Measurements from ENCODE around the gene PLCB1. TPM values are rescaled to one million over a fixed set of nuclear protein-coding genes. Genes with fewer than 3 reads are reported as not detected.

Gene PLCB1
- total RNA-seq, 2 donors from 2014 or later = 12.3 to 13.4 TPM

DNA sequence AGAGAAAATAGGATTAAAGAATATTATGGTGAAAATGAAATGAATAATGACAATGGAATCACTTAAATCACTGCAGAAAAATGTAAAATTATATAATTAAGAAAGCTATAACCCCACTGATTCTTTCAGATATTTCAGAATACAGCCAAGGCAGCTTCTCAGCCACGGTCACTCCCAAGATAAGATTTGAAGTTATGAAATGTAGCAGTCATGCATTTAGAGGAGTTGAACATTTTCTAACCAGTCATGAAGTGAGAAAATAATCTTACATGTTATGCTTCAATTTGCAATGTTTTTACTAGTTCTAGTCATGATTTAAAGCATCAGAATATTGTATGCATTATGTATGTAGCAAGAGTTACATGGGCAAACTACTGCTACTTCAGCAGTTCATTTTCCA is 13.3 kb upstream of the PLCB1 start:
- Mint-ChIP-seq H3K9me3 (no peaks in the 10 kb centered on the region), H3K4me1 (ENCODE audit: low read depth in 2 of 2) (no peaks in the 10 kb centered on the region), H3K4me3 (no peak overlapping the region), H3K27ac (no peak overlapping the region), H3K36me3 (no peaks in the 10 kb centered on the region), H3K27me3 (peaks cover 23 to 33% of the 10 kb centered on the region in 2 donors)
- ATAC-seq (no peak), DNase-seq (ENCODE audit: low spot score) (no peak)

DNA sequence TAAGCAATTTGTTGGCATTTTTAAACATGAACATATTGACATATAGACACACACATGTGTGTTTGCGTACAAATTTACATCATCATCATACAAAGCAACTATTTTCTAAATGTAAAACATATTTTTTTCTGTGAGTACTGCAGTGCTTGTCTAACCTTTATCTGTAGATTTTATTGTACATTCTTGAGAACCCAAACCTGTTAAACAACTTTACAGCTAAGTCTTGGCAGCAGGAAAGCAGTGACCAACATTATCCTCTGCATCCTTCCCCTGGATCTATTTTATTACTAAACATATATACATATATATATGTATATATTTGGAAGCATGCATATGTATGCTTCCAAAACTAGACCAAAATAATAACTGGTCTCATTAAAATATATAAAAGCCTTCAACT is 10.4 kb upstream of the PLCB1 start:
- Mint-ChIP-seq H3K9me3 (no peaks in the 10 kb centered on the region), H3K27me3 (peaks cover 17 to 42% of the 10 kb centered on the region in 2 donors), H3K4me1 (ENCODE audit: low read depth in 2 of 2) (no peaks in the 10 kb centered on the region), H3K36me3 (no peaks in the 10 kb centered on the region), H3K4me3 (no peak overlapping the region), H3K27ac (no peak overlapping the region)
- ATAC-seq (no peak), DNase-seq (ENCODE audit: low spot score) (no peak)

DNA sequence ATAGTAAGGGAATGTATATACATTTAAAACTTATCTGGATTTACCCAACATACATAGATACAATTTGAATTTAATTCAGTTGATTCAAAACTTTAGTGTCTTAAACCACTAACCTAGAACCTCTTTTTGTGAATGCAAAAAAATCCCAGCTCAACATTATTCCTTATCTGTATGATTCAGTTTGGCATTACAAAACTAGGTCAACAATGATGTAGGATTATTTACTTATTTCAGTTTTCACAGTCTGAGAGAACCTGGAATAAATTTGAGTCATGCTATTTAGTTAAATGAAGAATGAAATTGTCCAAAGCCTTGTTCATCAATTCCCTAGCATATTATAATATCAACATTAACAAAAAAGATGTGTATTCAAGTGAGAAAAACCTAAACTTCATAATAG is 7.4 kb upstream of the PLCB1 start:
- DNase-seq (ENCODE audit: low spot score) (no peak), ATAC-seq (no peak)
- H3K4me1 Mint-ChIP-seq (ENCODE audit: low read depth in 2 of 2) = no peaks in the 10 kb centered on the region
- H3K27ac Mint-ChIP-seq = no peak overlapping the region
- no peaks in the 10 kb centered on the region for H3K9me3 Mint-ChIP-seq
- peaks cover 22 to 50% of the 10 kb centered on the region in 2 donors for H3K27me3 Mint-ChIP-seq
- H3K36me3 Mint-ChIP-seq = no peaks in the 10 kb centered on the region
- no peak overlapping the region for H3K4me3 Mint-ChIP-seq

DNA sequence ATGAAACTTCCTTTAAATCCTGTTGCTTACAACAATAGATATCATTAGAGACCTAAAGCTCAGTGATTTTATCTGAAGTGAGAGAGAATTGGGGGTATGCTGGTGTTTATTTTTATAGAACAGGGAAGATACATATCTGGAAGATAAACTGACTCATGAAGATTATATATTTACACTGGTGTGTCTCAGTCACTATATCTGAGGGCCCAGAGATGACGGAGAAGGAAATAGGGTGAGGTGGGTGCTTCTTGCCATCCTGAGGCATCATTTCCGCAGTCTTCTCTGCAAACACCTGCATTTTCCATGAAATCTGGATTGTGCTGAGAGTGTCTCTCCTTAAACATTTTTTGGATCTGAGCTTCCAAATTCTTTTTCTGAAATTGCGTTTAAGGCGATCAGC is 5.9 kb upstream of the PLCB1 start:
- Mint-ChIP-seq H3K4me3 (no peak overlapping the region), H3K27ac (no peak overlapping the region), H3K27me3 (peaks cover 13 to 41% of the 10 kb centered on the region in 2 donors), H3K9me3 (no peaks in the 10 kb centered on the region), H3K36me3 (no peaks in the 10 kb centered on the region), H3K4me1 (ENCODE audit: low read depth in 2 of 2) (no peaks in the 10 kb centered on the region)
- ATAC-seq (no peak), DNase-seq (ENCODE audit: low spot score) (no peak)

DNA sequence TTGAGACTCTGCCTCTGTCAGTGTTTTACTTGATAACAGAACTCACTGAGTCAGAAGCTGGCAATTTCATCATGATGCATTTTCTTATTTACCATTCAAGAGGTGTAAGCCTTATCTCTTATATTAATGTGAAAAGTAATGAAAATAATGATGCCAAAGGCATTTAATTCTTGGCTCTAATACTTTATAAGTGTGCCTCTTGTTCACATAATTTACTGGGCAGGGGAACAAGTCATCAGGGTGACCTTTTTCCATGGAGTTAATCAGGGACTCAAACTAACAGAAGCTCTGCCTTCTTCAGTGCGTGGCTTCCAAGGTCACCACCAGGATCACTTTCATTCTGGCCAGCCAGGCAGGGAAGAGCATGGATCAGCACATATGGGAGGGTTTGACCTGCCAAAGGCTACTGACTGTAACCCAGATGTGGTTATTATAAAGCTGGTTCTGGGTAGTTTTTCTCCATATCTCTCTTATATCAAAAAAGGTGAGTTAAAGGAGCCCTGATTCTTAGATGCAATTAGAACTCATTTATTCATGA is 5.2 kb upstream of the PLCB1 start:
- peaks cover 14 to 45% of the 10 kb centered on the region in 2 donors for H3K27me3 Mint-ChIP-seq
- no peak overlapping the region for H3K4me3 Mint-ChIP-seq
- H3K36me3 Mint-ChIP-seq = no peaks in the 10 kb centered on the region
- H3K9me3 Mint-ChIP-seq = no peaks in the 10 kb centered on the region
- ATAC-seq (no peak), DNase-seq (ENCODE audit: low spot score) (no peak)
- peaks cover 4 to 5% of the 10 kb centered on the region in 2 donors for H3K4me1 Mint-ChIP-seq (ENCODE audit: low read depth in 2 of 2)
- no peak overlapping the region for H3K27ac Mint-ChIP-seq

DNA sequence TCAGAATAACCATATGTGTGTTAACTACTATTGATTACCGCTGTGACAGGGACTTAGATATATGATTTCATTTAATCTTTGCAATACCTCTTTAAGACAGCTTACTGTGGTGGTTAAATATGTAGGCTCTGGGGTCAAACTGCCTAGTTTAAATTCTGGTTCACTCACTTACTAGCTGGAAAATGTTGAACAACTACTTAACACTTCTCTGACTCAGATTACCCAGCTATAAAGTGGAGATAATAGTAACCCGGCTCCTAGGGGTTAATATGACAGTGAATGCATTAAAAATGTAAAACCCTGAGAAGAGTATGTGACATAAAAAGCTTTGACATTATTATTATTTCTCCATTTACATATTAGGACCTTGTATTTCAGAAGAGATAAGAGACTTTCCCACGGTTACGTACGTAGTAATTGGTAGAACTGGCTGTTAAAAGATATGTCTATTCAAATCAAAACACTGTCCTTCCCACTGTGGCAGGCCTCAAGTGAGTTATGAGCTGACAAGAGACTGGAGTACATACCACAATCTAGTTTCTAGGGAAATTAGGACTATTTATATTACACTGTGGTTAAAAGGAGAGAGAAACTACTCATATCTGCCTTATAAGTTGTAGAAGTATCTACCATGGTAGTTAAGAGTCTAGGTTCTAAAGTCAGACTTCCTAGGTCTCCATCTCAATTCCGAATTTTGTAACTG is 4.4 kb upstream of the PLCB1 start:
- DNase-seq (ENCODE audit: low spot score) = no peak
- ATAC-seq = peak in 1 of 2 donors; percentile 68
- H3K9me3 Mint-ChIP-seq = no peaks in the 10 kb centered on the region
- no peak overlapping the region for H3K27ac Mint-ChIP-seq
- H3K36me3 Mint-ChIP-seq = no peaks in the 10 kb centered on the region
- peaks cover 4 to 5% of the 10 kb centered on the region in 2 donors for H3K4me1 Mint-ChIP-seq (ENCODE audit: low read depth in 2 of 2)
- H3K27me3 Mint-ChIP-seq = peaks cover 14 to 44% of the 10 kb centered on the region in 2 donors
- no peak overlapping the region for H3K4me3 Mint-ChIP-seq

DNA sequence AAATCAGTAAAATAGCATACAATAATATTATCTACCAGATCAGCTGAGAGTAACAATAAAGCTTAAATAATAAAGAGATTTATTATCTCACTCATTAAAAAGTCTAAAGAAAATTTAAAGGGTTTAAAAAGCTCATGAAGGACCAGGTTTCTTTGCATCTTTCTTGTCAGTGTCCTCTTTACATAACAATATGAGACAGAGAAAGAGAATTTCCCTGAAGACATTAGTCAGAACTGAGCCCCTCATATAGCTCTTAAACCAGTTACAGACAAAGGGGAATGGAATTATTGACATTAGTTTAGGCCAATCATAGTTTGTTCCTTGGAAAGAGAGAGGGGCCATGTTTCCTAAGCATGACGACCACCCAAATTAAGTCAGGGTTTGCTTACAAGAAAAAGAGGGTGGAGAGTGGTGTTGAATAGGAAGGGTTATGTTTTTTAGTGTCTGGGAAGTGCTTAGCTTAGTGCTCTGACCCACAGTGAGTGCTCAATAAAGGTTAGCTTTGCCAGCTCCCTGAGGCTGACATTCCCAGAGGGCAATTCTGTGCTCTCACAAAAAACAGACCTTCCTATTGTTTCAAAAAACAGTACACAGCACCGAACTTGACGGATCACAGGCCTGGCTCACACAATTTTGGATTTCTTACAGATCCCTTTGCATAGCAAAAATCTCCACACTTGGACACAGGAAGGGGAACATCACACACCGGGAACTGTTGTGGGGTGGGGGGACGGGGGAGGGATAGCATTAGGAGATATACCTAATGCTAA is 3.6 kb upstream of the PLCB1 start:
- no peaks in the 10 kb centered on the region for H3K36me3 Mint-ChIP-seq
- DNase-seq (ENCODE audit: low spot score) (no peak), ATAC-seq (no peak)
- no peak overlapping the region for H3K4me3 Mint-ChIP-seq
- H3K27me3 Mint-ChIP-seq = peaks cover 12 to 38% of the 10 kb centered on the region in 2 donors
- H3K4me1 Mint-ChIP-seq (ENCODE audit: low read depth in 2 of 2) = peaks cover 6 to 11% of the 10 kb centered on the region in 2 donors
- H3K9me3 Mint-ChIP-seq = no peaks in the 10 kb centered on the region
- H3K27ac Mint-ChIP-seq = no peak overlapping the region

DNA sequence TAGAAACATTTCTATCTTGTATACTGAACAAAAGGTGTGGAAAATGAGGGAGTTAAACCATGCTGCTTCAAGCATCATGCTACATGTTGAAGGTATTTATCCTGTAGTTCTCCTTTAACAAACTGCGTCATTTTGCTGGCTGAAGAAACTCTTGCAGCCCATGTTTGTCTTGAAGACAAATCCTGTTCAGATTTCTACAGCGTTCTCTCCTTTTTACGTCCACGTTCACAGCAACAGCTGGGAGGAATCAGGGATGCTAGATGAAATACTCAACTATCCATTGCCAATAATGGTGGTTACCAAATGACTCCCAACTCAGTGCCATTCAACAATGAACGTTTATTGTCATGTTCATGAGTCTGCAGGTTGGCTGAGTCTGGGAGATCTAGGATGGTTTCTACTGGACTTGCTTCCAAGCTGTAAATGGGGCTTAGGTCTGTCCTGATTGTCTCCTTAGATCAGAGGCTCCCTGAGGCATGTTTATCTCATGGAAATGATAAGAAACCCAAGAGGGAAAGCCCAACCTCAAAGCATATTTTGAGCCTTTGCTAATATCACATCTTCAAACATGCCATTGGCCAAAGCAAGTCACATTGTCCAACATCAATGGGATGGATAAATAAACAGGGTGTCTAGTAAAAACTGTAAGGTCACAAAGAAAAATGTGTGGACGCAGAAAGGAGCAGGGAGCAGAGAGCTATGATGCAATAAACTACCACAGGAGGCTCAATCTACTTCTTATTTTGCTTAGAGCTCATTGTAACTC is 2.7 kb upstream of the PLCB1 start:
- Mint-ChIP-seq H3K27ac (no peak overlapping the region), H3K4me3 (no peak overlapping the region), H3K9me3 (no peaks in the 10 kb centered on the region), H3K27me3 (peaks cover 12 to 38% of the 10 kb centered on the region in 2 donors), H3K4me1 (ENCODE audit: low read depth in 2 of 2) (peaks cover 15 to 20% of the 10 kb centered on the region in 2 donors), H3K36me3 (no peaks in the 10 kb centered on the region)
- no peak for DNase-seq (ENCODE audit: low spot score)
- ATAC-seq = no peak

DNA sequence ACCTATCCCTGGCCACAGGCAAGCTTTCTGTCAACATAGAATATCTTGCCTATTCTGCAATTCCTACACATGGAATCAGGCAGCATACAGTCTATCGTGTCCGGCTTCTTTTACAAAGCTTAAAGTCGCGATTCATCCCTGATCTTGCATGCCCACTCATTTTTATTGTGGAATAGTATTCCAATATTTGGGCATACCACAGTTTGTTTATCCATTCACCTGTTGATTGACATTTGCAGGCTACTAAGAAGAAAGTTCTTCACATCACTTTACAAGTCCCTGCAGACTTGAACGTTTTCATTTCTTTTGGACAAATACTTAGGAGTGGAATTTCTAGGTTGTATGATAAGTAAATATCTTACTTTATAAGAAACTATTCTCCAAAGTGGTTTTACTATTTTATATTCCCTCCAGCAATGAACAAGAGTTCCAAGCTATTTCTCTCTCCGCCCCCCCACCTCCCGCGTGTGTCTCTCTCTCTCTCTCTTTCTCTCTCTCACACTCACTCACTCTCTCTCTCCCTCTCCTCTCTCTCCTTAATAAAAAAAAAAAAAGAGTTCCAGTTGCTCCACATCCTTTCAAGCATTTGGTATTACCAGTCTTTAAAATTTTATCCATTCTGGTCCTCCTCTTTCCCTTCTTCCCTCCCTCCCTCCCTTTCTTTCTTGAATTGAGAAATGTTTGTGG is 1.1 kb upstream of the PLCB1 start:
- no peaks in the 10 kb centered on the region for H3K36me3 Mint-ChIP-seq
- peaks cover 10 to 29% of the 10 kb centered on the region in 2 donors for H3K27me3 Mint-ChIP-seq
- H3K4me3 Mint-ChIP-seq = no peak overlapping the region
- H3K27ac Mint-ChIP-seq = no peak overlapping the region
- DNase-seq (ENCODE audit: low spot score) (no peak), ATAC-seq (no peak)
- H3K9me3 Mint-ChIP-seq = no peaks in the 10 kb centered on the region
- H3K4me1 Mint-ChIP-seq (ENCODE audit: low read depth in 2 of 2) = peaks cover 16 to 29% of the 10 kb centered on the region in 2 donors

DNA sequence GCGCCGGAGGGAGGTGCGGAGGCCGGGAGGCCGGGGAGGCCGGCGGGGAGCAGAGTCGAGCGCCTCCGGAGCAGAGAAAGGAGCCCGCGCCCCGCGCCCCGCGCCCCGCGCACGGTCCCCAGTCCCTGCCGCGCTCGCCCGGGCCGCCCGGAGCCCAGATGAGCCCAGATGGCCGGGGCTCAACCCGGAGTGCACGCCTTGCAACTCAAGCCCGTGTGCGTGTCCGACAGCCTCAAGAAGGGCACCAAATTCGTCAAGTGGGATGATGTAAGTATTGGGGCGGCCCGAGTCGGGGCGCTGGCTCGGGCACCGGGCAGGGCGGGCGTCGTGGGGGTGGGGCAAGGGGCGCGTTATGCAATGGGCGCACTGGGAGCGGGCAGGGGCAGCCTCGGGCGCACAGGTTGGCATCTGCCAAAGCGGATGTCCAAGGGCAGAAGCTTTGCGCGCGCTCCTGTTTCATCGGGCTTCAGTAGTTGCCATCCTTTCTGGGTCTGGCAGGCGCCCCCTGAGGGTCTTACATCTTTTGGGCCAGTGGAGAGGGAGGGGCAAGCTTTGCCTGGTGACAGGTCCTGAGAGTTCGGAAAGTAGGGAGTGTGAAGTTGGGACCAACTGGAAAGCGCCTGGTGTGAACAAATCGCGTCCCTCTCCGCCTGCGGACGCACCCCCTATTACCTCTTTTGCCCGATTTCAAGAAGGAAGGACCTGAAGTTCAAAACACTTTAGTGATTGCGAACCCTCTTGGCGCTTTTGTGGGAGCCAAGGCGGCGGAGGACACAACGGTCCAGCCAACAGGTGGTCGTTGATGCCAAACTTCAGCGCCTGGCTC is 631 bp downstream of the PLCB1 start:
- DNase-seq (ENCODE audit: low spot score) (no peak), ATAC-seq (peak; percentile 32 to 68)
- Mint-ChIP-seq H3K4me3 (peak overlapping the region; percentile 86), H3K36me3 (no peaks in the 10 kb centered on the region), H3K27me3 (peaks cover 6 to 17% of the 10 kb centered on the region in 2 donors), H3K9me3 (no peaks in the 10 kb centered on the region), H3K27ac (peak overlapping the region in 1 of 2 donors; percentile 55), H3K4me1 (ENCODE audit: low read depth in 2 of 2) (peaks cover 16 to 30% of the 10 kb centered on the region in 2 donors)

DNA sequence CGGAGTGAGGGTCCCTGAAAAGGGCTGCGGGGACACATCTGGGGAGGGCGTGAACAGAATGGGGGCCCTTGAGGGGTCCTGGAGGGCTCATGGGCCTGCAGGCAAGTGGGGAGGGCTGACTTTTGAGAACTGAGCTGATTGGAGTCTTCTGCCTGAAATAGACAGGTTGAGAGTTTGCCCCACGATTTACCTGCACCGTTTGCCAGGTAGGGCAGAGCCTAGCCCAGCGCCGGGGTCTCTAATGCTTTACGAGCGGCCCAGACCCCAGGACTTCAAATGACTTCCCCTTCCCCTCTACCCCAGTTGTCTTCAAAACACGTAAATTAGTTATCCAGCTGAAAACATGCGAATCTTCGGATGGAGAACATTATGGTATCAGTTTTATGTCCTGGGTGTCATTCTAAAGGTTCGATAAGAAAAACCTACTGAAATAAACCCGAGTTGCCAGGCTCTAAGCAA is 1.3 kb downstream of the PLCB1 start:
- H3K36me3 Mint-ChIP-seq = no peaks in the 10 kb centered on the region
- peaks cover 6 to 17% of the 10 kb centered on the region in 2 donors for H3K27me3 Mint-ChIP-seq
- H3K27ac Mint-ChIP-seq = peak overlapping the region in 1 of 2 donors; percentile 55
- DNase-seq (ENCODE audit: low spot score) (no peak), ATAC-seq (no peak)
- H3K4me3 Mint-ChIP-seq = peak overlapping the region; percentile 86
- H3K9me3 Mint-ChIP-seq = no peaks in the 10 kb centered on the region
- H3K4me1 Mint-ChIP-seq (ENCODE audit: low read depth in 2 of 2) = peaks cover 16 to 30% of the 10 kb centered on the region in 2 donors

DNA sequence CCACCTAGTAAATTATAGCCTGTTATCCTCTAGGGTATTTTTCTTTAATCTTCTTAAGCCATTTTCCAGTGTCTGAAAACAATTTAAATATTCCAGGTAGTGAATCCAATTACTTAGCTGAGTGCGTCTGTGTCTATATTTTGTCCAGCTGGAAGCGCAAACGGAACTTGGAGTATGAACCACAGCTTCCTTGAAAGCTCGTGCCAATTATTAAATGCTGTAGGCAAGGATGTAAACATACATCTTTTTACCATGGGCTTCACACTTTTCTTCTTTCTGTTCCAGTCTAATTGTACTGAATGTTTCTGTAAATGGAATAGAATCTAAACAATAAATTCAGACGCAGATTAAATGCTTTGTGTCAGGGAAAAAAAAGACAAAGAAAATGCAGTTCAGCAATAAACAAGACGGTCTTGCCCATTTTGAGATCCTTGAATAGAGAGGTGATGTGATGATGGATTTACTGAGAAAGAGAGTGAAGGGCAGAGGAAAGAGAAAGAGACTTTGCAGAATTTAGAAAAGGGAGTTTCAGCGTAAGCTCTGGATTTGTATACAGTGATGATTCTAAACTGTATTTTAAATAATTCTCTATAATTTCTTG is 1.9 kb downstream of the PLCB1 start:
- peaks cover 6 to 17% of the 10 kb centered on the region in 2 donors for H3K27me3 Mint-ChIP-seq
- H3K4me1 Mint-ChIP-seq (ENCODE audit: low read depth in 2 of 2) = peaks cover 16 to 30% of the 10 kb centered on the region in 2 donors
- no peak for ATAC-seq
- H3K9me3 Mint-ChIP-seq = no peaks in the 10 kb centered on the region
- DNase-seq (ENCODE audit: low spot score) = no peak
- no peak overlapping the region for H3K27ac Mint-ChIP-seq
- H3K36me3 Mint-ChIP-seq = no peaks in the 10 kb centered on the region
- peak overlapping the region; percentile 86 for H3K4me3 Mint-ChIP-seq

Measured in natural killer cell treated with Interleukin-12 subunit alpha and Interleukin-12 subunit beta and Interleukin-15 and Interleukin-18, amount 100 ng/mL, for 72 hours (primary cell).